Measurements from ENCODE around the gene KLK14. TPM values are rescaled to one million over a fixed set of nuclear protein-coding genes. Genes with fewer than 3 reads are reported as not detected.

KLK14 gene
- total RNA-seq, 4 donors from 2014 or later: 8.3 to 18.3 (median 12.2) TPM

DNA sequence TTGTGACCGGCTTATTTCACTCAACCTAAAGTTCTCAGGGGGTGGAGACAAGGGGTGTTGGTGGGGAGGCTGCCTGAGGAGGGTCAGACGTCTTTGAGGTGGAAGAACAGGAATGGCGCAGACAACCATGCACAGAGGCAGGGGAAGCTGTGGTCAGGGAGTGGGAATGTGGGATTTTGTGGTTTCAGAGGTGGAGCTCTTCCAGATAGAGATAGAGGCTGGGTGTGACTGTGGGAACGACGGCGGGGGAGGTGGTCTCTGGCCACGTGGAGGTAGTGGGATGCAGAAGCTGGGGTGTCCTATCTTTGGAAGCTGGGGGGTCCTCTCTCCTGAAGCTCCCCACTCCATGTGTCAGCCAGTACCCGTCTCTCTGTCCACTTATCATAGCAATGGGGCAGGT, 7.8 kb upstream of the KLK14 start:
- TF ChIP-seq POLR2A (IDR thresholded peaks at IDR 0.05): no peak
- no peak for TF ChIP-seq CTCF (IDR thresholded peaks at IDR 0.05)
- H3K4me3 ChIP-seq (ENCODE audit: low read depth, poor library complexity, severe bottlenecking): no peak overlapping the region
- WGBS, 2 donors: 61 to 67% methylated on average over 8 of the region's 8 CpGs
- intact Hi-C loops (cut with DNase I; ENCODE audit: low total_unique reads): no loop called here
- no peak for DNase-seq (ENCODE audit: low spot score in 2 of 2)

DNA sequence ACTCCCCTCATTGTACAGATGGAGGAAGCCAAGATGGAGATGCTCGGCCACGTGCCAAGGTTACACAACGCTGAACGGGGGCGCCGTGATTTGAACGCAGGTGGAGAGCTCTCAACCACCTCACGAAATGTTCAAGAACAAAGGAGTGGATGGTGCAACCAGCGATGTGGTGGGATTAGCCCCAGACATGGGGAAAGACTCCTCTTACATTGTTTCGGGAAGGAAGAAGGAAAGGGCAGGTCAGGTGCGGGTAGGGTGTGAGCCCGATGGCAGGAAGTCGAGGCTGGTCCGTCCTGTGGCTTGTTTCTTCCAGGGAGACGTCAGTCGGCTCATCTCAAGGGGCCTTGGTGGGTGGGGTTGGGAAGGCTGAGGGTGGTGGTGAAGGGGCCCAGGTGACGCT, 7.1 kb upstream of the KLK14 start:
- no peak overlapping the region for H3K4me3 ChIP-seq (ENCODE audit: low read depth, poor library complexity, severe bottlenecking)
- TF ChIP-seq CTCF (IDR thresholded peaks at IDR 0.05): no peak
- DNase-seq (ENCODE audit: low spot score in 2 of 2): no peak
- 83 to 87% methylated on average over 17 of the region's 17 CpGs for WGBS, 2 donors
- intact Hi-C loops (cut with DNase I; ENCODE audit: low total_unique reads): no loop called here

DNA sequence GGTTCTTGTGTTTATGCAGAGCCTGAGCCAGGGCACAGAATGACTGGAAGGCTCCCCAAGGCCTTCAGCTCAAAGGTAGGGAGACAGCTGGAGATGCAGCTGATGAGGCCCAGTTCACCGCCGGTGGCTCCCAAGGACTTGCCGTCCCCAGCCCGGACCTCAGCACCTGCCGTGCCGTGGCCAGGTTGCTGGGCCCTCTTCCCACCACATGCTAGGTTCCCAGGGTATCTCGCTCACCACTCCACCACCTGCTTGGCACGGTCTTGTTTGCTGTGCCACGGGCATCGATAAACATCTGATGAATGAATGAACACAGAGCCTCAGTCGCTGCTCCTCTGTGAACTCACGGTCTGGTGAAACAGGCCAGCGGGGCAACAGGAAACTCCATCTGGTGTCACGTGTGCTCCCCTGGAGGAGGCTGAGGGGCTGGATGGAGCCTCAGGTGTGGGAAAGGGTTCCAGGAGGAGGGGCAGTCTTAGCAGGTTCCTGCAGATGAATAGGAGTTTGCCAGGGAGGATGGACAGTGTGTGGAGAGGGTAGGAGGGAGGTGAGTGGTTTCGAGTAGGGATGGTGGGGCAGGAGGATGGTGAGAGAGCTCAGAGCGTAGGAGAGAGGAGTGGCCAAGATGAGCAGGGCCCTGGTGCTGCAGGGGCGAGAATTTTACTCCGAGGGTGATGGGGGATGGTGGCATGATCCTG, 3.6 kb upstream of the KLK14 start:
- 87 to 89% methylated on average over 18 of the region's 18 CpGs for WGBS, 2 donors
- DNase-seq (ENCODE audit: low spot score in 2 of 2): no peak
- H3K4me3 ChIP-seq (ENCODE audit: low read depth, poor library complexity, severe bottlenecking): no peak overlapping the region
- intact Hi-C loops (cut with DNase I; ENCODE audit: low total_unique reads): no loop called here
- TF ChIP-seq CTCF (IDR thresholded peaks at IDR 0.05) (no peak), POLR2A (IDR thresholded peaks at IDR 0.05) (no peak)

GRCh38 chr19:51084505-51084904, 1.8 kb upstream of the KLK14 start:
- no peak overlapping the region for H3K4me3 ChIP-seq (ENCODE audit: low read depth, poor library complexity, severe bottlenecking)
- intact Hi-C loops (cut with DNase I; ENCODE audit: low total_unique reads): no loop called here
- TF ChIP-seq POLR2A (IDR thresholded peaks at IDR 0.05) (no peak), CTCF (IDR thresholded peaks at IDR 0.05) (no peak)
- DNase-seq (ENCODE audit: low spot score in 2 of 2): no peak
- whole genome bisulfite sequencing, 2 donors: 64 to 78% methylated on average over 7 of the region's 7 CpGs

- 76 to 77% methylated on average over 14 of the region's 14 CpGs for WGBS, 2 donors
- intact Hi-C loops (cut with DNase I; ENCODE audit: low total_unique reads): no loop called here
- H3K4me3 ChIP-seq (ENCODE audit: low read depth, poor library complexity, severe bottlenecking): no peak overlapping the region
- TF ChIP-seq CTCF (IDR thresholded peaks at IDR 0.05) (no peak), POLR2A (IDR thresholded peaks at IDR 0.05) (no peak)
- no peak for DNase-seq (ENCODE audit: low spot score in 2 of 2)
Observed at GRCh38 chr19:51083783-51084182, 1.1 kb upstream of the KLK14 start.

DNA sequence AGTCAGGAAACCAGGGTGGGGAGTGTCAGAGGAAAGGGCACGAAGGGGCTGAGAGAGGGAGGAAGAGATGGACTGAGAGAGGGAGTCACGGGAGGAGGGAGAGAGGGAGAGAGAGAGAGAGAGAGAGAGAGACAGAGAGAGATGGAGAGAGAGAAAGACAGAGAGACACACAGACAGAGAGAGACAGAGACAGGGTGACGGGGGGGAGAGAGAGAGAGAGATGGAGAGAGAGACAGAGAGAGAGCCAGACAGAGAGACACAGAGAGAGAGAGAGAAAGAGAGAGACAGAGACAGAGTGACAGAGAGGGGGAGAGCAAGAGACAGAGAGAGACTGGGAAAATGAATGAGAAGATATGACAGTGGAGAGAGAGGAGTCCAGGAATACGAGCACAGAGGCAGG, 494 bp upstream of the KLK14 start:
- intact Hi-C loops (cut with DNase I; ENCODE audit: low total_unique reads): no loop called here
- no peak for TF ChIP-seq POLR2A (IDR thresholded peaks at IDR 0.05)
- no peak for TF ChIP-seq CTCF (IDR thresholded peaks at IDR 0.05)
- DNase-seq (ENCODE audit: low spot score in 2 of 2): no peak
- WGBS, 2 donors: 47 to 51% methylated on average over 4 of the region's 4 CpGs
- no peak overlapping the region for H3K4me3 ChIP-seq (ENCODE audit: low read depth, poor library complexity, severe bottlenecking)

Data from lower leg skin (tissue), 4 donors.